Fibroblast of peridontal ligament (primary cell): ENCODE data around the gene EFCAB5.
"Not testable (repeated sequence)": the region's sequence is repeated elsewhere in the genome, so short reads cannot be mapped to it uniquely, and the experiment has no call there.

Experiments
- DNase-seq: peaks from one replicate; pipeline ENCODE4 v3.0.0-alpha.2; 2010; ENCODE audit errors: extremely low read depth

The EFCAB5 gene

GRCh38 chr17:29935909-29936308, 5.5 kb upstream of the EFCAB5 start:
- not testable (repeated sequence) for DNase-seq

- DNase-seq: no peak
These were observed 4.7 kb upstream of the EFCAB5 start for GRCh38 chr17:29936724-29937123.

GRCh38 chr17:29945281-29945680, 3.8 kb downstream of the EFCAB5 start:
- DNase-seq: no peak

- no peak for DNase-seq
These were observed 7.2 kb downstream of the EFCAB5 start for GRCh38 chr17:29948448-29949215.

GRCh38 chr17:29949696-29950095, 8.3 kb downstream of the EFCAB5 start:
- DNase-seq: no peak

GRCh38 chr17:29954405-29954804, 13.0 kb downstream of the EFCAB5 start:
- no peak for DNase-seq

- DNase-seq: no peak
These were observed 14.8 kb downstream of the EFCAB5 start for GRCh38 chr17:29956225-29956624.

- DNase-seq: not testable (repeated sequence)
These were observed 16.1 kb downstream of the EFCAB5 start for GRCh38 chr17:29957488-29957887.

- no peak for DNase-seq
These were observed 17.7 kb downstream of the EFCAB5 start for GRCh38 chr17:29958947-29959657.

- DNase-seq: no peak
These were observed 18.4 kb downstream of the EFCAB5 start for GRCh38 chr17:29959658-29960337.

- DNase-seq: no peak
These were observed 21.2 kb downstream of the EFCAB5 start for GRCh38 chr17:29962656-29963055.

- no peak for DNase-seq
These were observed 26.8 kb downstream of the EFCAB5 start for GRCh38 chr17:29968271-29968670.

GRCh38 chr17:29972277-29972676, 30.8 kb downstream of the EFCAB5 start:
- no peak for DNase-seq

GRCh38 chr17:29973005-29973404, 31.6 kb downstream of the EFCAB5 start:
- no peak for DNase-seq

- DNase-seq: peak; percentile 58
These were observed 36.4 kb downstream of the EFCAB5 start for GRCh38 chr17:29977836-29978235.

GRCh38 chr17:29980261-29980660, 38.8 kb downstream of the EFCAB5 start:
- DNase-seq: peak; percentile 48

GRCh38 chr17:29982991-29983653, 41.7 kb downstream of the EFCAB5 start:
- peak; percentile 95 for DNase-seq

GRCh38 chr17:29996458-29996857, 55.0 kb downstream of the EFCAB5 start:
- DNase-seq: no peak

- peak; percentile 53 for DNase-seq
These were observed 58.7 kb downstream of the EFCAB5 start for GRCh38 chr17:30000001-30000754.

GRCh38 chr17:30000755-30001257, 59.4 kb downstream of the EFCAB5 start:
- DNase-seq: no peak

GRCh38 chr17:30002088-30002487, 60.7 kb downstream of the EFCAB5 start:
- DNase-seq: no peak
